WTC11 (cell line): ENCODE data around the gene SLC9A4.

Experiments
- CREB1 ChIP-seq: sonication (generic); formaldehyde crosslinking; IDR thresholded peaks from 2 replicates; pipeline ENCODE4 v1.8.0; 2023; ENCODE audit warnings: mild to moderate bottlenecking, missing genetic modification reagents
- HMGA2 ChIP-seq: fragments of 250-450 bp; sonication (Bioruptor Pico); IDR thresholded peaks from 2 replicates; pipeline ENCODE4 v1.4.0; 2021; ENCODE audit warnings: mild to moderate bottlenecking, moderate library complexity
- TF ChIP-seq, protein P1 (sequence below): fragments of 200-600 bp; IDR thresholded peaks from 2 replicates; pipeline ENCODE4 v1.8.0; 2022; ENCODE audit warnings: antibody characterized with exemption
- TF ChIP-seq, protein P2 (sequence below): sonication (generic); formaldehyde crosslinking; IDR thresholded peaks from 2 replicates; pipeline ENCODE4 v1.8.1; 2023; ENCODE audit warnings: mild to moderate bottlenecking, missing genetic modification reagents
- TF ChIP-seq, protein P3 (sequence below): sonication (generic); formaldehyde crosslinking; IDR thresholded peaks from 2 replicates; pipeline ENCODE4 v1.8.0; 2022; ENCODE audit warnings: mild to moderate bottlenecking, missing genetic modification reagents
- TF ChIP-seq, protein P4 (sequence below): sonication (generic); formaldehyde crosslinking; IDR thresholded peaks from 2 replicates; pipeline ENCODE4 v1.8.0; 2022; ENCODE audit warnings: mild to moderate bottlenecking, missing genetic modification reagents

DNA sequence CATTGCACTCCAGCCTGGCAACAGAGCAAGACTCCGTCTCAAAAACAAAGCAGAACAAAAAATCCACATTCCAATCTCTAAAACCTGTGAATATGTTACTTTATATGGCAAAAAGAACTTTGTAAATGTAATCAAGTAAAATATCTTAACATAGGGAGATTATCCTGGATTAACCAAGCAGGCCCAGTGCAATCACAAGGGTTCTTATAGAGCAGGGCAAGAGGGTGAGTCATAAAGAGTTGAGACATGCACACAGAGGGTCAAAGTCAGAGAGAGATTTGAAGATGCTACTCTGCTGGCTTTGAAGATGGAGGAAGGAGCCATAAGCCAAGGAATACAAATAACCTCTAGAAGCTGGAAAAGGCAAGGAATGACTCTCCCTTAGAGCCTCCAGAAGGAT, 85.4 kb downstream of the SLC9A4 start:
- TF ChIP-seq, protein P1, sequence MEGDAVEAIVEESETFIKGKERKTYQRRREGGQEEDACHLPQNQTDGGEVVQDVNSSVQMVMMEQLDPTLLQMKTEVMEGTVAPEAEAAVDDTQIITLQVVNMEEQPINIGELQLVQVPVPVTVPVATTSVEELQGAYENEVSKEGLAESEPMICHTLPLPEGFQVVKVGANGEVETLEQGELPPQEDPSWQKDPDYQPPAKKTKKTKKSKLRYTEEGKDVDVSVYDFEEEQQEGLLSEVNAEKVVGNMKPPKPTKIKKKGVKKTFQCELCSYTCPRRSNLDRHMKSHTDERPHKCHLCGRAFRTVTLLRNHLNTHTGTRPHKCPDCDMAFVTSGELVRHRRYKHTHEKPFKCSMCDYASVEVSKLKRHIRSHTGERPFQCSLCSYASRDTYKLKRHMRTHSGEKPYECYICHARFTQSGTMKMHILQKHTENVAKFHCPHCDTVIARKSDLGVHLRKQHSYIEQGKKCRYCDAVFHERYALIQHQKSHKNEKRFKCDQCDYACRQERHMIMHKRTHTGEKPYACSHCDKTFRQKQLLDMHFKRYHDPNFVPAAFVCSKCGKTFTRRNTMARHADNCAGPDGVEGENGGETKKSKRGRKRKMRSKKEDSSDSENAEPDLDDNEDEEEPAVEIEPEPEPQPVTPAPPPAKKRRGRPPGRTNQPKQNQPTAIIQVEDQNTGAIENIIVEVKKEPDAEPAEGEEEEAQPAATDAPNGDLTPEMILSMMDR, result no peak
- TF ChIP-seq, protein P2, sequence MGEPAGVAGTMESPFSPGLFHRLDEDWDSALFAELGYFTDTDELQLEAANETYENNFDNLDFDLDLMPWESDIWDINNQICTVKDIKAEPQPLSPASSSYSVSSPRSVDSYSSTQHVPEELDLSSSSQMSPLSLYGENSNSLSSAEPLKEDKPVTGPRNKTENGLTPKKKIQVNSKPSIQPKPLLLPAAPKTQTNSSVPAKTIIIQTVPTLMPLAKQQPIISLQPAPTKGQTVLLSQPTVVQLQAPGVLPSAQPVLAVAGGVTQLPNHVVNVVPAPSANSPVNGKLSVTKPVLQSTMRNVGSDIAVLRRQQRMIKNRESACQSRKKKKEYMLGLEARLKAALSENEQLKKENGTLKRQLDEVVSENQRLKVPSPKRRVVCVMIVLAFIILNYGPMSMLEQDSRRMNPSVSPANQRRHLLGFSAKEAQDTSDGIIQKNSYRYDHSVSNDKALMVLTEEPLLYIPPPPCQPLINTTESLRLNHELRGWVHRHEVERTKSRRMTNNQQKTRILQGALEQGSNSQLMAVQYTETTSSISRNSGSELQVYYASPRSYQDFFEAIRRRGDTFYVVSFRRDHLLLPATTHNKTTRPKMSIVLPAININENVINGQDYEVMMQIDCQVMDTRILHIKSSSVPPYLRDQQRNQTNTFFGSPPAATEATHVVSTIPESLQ (CRISPR knock-in tag), result no peak
- TF ChIP-seq HMGA2 (CRISPR knock-in tag), result no peak
- TF ChIP-seq, protein P3, sequence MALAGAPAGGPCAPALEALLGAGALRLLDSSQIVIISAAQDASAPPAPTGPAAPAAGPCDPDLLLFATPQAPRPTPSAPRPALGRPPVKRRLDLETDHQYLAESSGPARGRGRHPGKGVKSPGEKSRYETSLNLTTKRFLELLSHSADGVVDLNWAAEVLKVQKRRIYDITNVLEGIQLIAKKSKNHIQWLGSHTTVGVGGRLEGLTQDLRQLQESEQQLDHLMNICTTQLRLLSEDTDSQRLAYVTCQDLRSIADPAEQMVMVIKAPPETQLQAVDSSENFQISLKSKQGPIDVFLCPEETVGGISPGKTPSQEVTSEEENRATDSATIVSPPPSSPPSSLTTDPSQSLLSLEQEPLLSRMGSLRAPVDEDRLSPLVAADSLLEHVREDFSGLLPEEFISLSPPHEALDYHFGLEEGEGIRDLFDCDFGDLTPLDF (CRISPR knock-in tag), result no peak
- no peak for TF ChIP-seq CREB1 (CRISPR knock-in tag)
- TF ChIP-seq, protein P4, sequence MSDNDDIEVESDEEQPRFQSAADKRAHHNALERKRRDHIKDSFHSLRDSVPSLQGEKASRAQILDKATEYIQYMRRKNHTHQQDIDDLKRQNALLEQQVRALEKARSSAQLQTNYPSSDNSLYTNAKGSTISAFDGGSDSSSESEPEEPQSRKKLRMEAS (CRISPR knock-in tag), result no peak
